ENCODE measurements around the gene SLC25A13. TPM values are rescaled to one million over a fixed set of nuclear protein-coding genes. Genes with fewer than 3 reads are reported as not detected.

The SLC25A13 gene
- total and polyA plus RNA-seq, 12 donors, result 10.8 to 55.1 (median 33.9) TPM

DNA sequence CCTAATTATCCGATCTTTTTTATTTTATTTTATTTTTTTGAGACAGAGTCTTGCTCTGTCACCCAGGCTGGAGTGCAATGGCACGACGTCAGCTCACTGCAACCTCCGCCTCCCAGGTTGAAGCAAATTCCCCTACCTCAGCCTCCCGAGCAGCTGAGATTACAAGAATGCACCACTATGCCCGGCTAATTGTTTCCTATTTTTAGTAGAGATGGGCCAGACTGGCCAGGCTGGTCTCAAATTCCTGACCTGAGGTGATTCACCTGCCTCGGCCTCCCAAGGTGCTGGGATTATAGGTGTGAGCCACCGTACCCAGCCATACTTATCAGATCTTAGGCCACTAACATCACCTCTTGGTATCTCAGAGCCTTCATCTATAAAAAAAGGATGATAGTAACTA is 4.9 kb downstream of the SLC25A13 start:
- WGBS, 4 donors, result 94 to 98% (median 96%) methylated on average over 8 of the region's 8 CpGs
- H3K4me1 ChIP-seq (replicated peaks in 1 of 2), result peaks cover 24 to 46% of the 10 kb centered on the region in 2 donors
- TF ChIP-seq, protein P1, sequence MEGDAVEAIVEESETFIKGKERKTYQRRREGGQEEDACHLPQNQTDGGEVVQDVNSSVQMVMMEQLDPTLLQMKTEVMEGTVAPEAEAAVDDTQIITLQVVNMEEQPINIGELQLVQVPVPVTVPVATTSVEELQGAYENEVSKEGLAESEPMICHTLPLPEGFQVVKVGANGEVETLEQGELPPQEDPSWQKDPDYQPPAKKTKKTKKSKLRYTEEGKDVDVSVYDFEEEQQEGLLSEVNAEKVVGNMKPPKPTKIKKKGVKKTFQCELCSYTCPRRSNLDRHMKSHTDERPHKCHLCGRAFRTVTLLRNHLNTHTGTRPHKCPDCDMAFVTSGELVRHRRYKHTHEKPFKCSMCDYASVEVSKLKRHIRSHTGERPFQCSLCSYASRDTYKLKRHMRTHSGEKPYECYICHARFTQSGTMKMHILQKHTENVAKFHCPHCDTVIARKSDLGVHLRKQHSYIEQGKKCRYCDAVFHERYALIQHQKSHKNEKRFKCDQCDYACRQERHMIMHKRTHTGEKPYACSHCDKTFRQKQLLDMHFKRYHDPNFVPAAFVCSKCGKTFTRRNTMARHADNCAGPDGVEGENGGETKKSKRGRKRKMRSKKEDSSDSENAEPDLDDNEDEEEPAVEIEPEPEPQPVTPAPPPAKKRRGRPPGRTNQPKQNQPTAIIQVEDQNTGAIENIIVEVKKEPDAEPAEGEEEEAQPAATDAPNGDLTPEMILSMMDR (IDR thresholded peaks at IDR 0.05), result no peak
- TF ChIP-seq POLR2A (IDR thresholded peaks at IDR 0.05), result no peak
- H3K36me3 ChIP-seq (replicated peaks in 1 of 2), result no peaks in the 10 kb centered on the region
- no peak for DNase-seq
- no peak overlapping the region for H3K27ac ChIP-seq
- intact Hi-C loops (cut with DNase I), result no loop called here
- H3K9me3 ChIP-seq (replicated peaks in 1 of 3), result no peaks in the 10 kb centered on the region
- H3K4me3 ChIP-seq, result no peak overlapping the region
- H3K27me3 ChIP-seq, result no peaks in the 10 kb centered on the region

DNA sequence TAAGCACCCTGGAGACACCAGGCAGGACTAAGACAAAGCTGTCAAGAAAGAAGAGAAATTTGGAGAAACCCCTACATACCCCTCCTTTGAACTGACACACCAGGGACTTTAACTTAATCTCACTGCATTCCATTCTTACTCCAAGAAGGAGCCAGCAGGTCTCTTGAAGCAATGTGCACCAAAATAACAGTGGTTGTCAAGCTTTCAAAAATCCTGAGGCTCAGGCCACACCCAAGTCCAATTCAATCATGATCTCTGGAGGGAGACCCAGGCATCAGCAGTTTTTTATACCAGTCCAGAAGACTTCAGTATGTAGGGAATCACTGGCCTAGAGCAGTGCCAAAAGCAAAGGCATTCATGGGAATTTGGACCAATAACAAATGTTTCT is 6.8 kb downstream of the SLC25A13 start:
- Histone ChIP-seq H3K27me3 (no peaks in the 10 kb centered on the region), H3K4me1 (replicated peaks in 1 of 2) (peaks cover 25 to 55% of the 10 kb centered on the region in 2 donors), H3K27ac (no peak overlapping the region), H3K4me3 (no peak overlapping the region), H3K36me3 (replicated peaks in 1 of 2) (no peaks in the 10 kb centered on the region), H3K9me3 (replicated peaks in 1 of 3) (no peaks in the 10 kb centered on the region)
- TF ChIP-seq POLR2A (IDR thresholded peaks at IDR 0.05), result no peak
- TF ChIP-seq, protein P1 (IDR thresholded peaks at IDR 0.05), result no peak
- intact Hi-C loops (cut with DNase I), result no loop called here
- no peak for DNase-seq

DNA sequence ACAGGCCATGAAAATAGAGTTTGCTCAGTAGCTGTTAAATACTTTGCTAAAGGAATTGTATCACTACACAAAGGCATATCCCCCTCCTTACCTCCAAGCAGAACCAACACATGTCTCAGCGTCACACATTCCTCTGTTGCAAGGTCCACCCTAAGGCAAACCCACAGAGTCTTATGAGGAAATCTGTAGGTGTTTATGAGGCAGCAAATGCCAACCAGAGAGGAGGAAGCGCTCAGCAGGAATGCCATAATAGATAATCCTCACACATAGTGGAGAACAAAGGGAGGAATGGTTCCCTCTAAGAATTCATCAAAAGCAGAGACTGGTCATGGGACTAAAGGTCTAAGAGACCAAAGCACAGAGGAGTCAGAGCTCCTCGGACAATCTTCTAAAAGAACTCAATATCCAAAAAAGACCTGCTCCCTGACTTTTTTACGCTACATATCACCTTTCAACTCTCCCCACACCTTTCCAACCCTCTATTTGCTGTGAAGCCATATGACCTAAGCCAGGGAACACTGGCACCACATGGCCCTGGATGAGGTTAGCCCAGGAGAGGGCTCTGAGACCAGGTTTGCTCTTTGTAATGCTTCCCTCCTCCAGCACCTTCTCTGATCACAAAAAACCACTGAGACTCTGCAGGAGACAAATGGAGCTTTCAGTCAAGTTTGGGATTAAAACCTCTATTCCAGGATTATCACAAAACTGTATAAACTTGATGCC is 7.3 kb downstream of the SLC25A13 start:
- Histone ChIP-seq H3K36me3 (replicated peaks in 1 of 2) (no peaks in the 10 kb centered on the region), H3K9me3 (replicated peaks in 1 of 3) (no peaks in the 10 kb centered on the region), H3K4me1 (replicated peaks in 1 of 2) (peaks cover 29 to 55% of the 10 kb centered on the region in 2 donors), H3K27me3 (no peaks in the 10 kb centered on the region), H3K27ac (no peak overlapping the region), H3K4me3 (no peak overlapping the region)
- no peak for DNase-seq
- intact Hi-C loops (cut with DNase I), result no loop called here
- TF ChIP-seq POLR2A (IDR thresholded peaks at IDR 0.05), result no peak
- TF ChIP-seq, protein P1 (IDR thresholded peaks at IDR 0.05), result no peak
- WGBS, 4 donors, result 91 to 94% (median 94%) methylated on average over 4 of the region's 4 CpGs

DNA sequence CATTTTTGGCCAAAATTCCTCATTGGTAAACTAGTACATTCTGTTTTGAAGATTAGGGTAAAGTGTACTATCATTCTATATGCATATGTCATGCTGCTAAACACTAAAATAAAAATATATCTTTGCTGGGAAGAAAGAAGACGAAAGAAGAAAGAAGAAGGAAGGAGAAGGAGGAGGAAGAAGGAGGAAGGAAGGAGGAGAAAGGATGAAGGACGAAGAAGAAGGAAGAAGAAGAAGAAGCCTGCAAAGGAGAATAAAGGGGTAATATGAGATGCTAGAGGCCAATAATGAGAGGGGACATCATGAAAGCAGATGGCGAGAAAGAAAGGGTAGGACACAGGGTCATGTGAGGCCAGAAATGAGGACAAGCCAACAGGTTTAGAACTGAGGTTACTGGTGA is 8.0 kb downstream of the SLC25A13 start:
- Histone ChIP-seq H3K4me1 (replicated peaks in 1 of 2) (peaks cover 29 to 55% of the 10 kb centered on the region in 2 donors), H3K36me3 (replicated peaks in 1 of 2) (no peaks in the 10 kb centered on the region), H3K9me3 (replicated peaks in 1 of 3) (no peaks in the 10 kb centered on the region), H3K4me3 (no peak overlapping the region), H3K27ac (no peak overlapping the region), H3K27me3 (no peaks in the 10 kb centered on the region)
- 80 to 90% (median 84%) methylated on average over 3 of the region's 3 CpGs for WGBS, 4 donors
- TF ChIP-seq POLR2A (IDR thresholded peaks at IDR 0.05), result no peak
- TF ChIP-seq, protein P1 (IDR thresholded peaks at IDR 0.05), result no peak
- intact Hi-C loops (cut with DNase I), result no loop called here
- no peak for DNase-seq
